ENCODE data around the gene SRPK2. TPM values are rescaled to one million over a fixed set of nuclear protein-coding genes. Genes with fewer than 3 reads are reported as not detected.
"Not testable (repeated sequence)": the region's sequence is repeated elsewhere in the genome, so short reads cannot be mapped to it uniquely, and the experiment has no call there.

SRPK2 gene
- total RNA-seq, 4 donors from 2014 or later, result 61.7 to 89.1 (median 78.4) TPM

DNA sequence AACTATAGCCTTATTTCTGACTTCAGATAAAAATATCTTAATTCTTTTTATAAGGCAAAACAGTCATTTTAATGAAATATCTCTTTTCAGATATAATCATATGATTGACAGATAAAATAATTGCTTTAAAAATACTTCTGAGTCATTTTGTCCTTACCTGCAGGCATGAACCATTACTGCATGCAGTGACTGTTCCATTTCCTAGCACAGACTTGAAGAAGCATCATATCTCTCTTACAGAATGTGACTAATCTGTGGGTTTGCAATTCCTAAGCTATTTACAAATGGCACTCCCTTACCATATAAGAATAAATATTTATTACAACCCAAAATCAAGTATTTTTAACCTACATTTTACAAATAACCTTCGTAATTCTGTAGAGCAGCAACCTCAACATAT lies 120.7 kb downstream of the SRPK2 start:
- TF ChIP-seq POLR2A (IDR thresholded peaks at IDR 0.05) (no peak), POLR2AphosphoS5 (IDR thresholded peaks at IDR 0.05) (no peak), EP300 (IDR thresholded peaks at IDR 0.05) (no peak)
- TF ChIP-seq, protein P1, sequence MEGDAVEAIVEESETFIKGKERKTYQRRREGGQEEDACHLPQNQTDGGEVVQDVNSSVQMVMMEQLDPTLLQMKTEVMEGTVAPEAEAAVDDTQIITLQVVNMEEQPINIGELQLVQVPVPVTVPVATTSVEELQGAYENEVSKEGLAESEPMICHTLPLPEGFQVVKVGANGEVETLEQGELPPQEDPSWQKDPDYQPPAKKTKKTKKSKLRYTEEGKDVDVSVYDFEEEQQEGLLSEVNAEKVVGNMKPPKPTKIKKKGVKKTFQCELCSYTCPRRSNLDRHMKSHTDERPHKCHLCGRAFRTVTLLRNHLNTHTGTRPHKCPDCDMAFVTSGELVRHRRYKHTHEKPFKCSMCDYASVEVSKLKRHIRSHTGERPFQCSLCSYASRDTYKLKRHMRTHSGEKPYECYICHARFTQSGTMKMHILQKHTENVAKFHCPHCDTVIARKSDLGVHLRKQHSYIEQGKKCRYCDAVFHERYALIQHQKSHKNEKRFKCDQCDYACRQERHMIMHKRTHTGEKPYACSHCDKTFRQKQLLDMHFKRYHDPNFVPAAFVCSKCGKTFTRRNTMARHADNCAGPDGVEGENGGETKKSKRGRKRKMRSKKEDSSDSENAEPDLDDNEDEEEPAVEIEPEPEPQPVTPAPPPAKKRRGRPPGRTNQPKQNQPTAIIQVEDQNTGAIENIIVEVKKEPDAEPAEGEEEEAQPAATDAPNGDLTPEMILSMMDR (IDR thresholded peaks at IDR 0.05), result no peak
- no peak for DNase-seq (ENCODE audit: low spot score in 2 of 2)
- peak overlapping the region; percentile 78 for H3K27ac ChIP-seq
- peaks cover 37% of the 10 kb centered on the region for H3K4me1 ChIP-seq
- H3K4me3 ChIP-seq, result peak overlapping the region; percentile 48
- no peaks in the 10 kb centered on the region for H3K9me3 ChIP-seq
- H3K27me3 ChIP-seq, result no peaks in the 10 kb centered on the region
- 24% methylated on average over 1 of the region's 1 CpG for WGBS
- no peaks in the 10 kb centered on the region for H3K36me3 ChIP-seq

DNA sequence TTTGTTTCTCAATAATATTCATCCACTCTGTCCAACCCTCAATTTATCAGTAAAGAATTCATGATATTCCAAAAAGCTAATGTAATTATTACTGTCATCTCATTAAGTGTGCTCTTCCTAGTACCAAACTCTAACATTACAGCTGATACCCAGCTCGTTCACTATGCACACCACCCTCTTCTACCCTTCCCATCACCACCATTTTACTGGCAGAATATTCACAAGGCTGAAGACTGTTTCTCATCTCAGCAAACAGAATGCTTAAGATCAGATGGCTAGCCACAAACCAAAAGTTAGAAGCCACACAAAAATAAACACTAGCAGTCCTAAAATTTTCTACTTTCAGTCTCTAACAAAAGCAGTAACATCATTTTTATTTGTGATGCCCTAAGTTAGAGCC lies 121.5 kb downstream of the SRPK2 start:
- H3K4me1 ChIP-seq, result peaks cover 37% of the 10 kb centered on the region
- no peaks in the 10 kb centered on the region for H3K36me3 ChIP-seq
- H3K27me3 ChIP-seq, result no peaks in the 10 kb centered on the region
- peak overlapping the region; percentile 11 for H3K27ac ChIP-seq
- TF ChIP-seq POLR2AphosphoS5 (IDR thresholded peaks at IDR 0.05) (no peak), POLR2A (IDR thresholded peaks at IDR 0.05) (no peak), EP300 (IDR thresholded peaks at IDR 0.05) (no peak)
- TF ChIP-seq, protein P1 (IDR thresholded peaks at IDR 0.05), result no peak
- no peak for DNase-seq (ENCODE audit: low spot score in 2 of 2)
- 47% methylated on average over 1 of the region's 1 CpG for WGBS
- H3K4me3 ChIP-seq, result peak overlapping the region; percentile 48
- H3K9me3 ChIP-seq, result no peaks in the 10 kb centered on the region

DNA sequence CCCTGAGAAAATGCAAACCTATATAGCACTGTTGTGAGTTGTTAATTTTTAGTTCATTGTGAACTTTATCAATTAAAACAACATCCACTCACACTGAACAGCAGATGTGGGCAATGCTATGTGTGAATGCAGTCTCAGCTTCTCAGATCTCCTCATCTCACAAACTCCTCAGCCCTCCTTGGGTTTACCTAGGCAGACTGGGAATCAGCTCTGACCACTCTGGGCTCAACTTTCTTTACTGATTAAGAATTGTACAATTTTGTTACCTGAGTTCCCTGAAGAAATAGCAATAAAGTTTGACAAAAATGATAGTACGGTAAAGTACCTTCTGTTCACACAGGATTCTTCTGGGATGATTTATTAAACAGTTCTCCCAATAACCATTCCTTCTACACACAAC lies 124.0 kb downstream of the SRPK2 start:
- Histone ChIP-seq H3K4me1 (peaks cover 37% of the 10 kb centered on the region), H3K9me3 (no peaks in the 10 kb centered on the region), H3K4me3 (no peak overlapping the region), H3K36me3 (no peaks in the 10 kb centered on the region), H3K27me3 (no peaks in the 10 kb centered on the region), H3K27ac (no peak overlapping the region)
- 68% methylated on average over 1 of the region's 1 CpG for WGBS
- DNase-seq (ENCODE audit: low spot score in 2 of 2), result no peak
- TF ChIP-seq POLR2A (IDR thresholded peaks at IDR 0.05) (no peak), POLR2AphosphoS5 (IDR thresholded peaks at IDR 0.05) (no peak), EP300 (IDR thresholded peaks at IDR 0.05) (no peak)
- TF ChIP-seq, protein P1 (IDR thresholded peaks at IDR 0.05), result no peak

DNA sequence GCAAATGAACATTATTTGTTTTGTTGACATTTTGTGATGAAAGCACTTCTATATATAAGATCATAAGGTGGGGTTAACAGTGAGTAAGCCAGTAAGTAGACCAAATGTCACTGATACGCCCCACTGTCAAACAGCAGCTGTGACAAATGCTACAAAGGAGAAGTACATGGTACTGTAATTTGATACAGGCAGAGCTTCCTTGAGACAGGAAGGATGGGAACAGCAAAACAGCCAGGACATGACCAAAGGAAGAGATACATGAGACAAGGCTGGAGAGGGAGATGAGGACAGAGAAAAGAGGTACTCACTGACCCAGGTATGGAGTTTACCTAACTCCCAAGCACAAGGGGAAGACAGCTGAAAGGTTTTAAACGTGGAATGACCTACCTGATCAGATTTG lies 127.0 kb downstream of the SRPK2 start:
- Histone ChIP-seq H3K27ac (no peak overlapping the region), H3K36me3 (no peaks in the 10 kb centered on the region), H3K4me1 (peaks cover 31% of the 10 kb centered on the region), H3K9me3 (no peaks in the 10 kb centered on the region), H3K4me3 (no peak overlapping the region), H3K27me3 (no peaks in the 10 kb centered on the region)
- no peak for DNase-seq (ENCODE audit: low spot score in 2 of 2)
- TF ChIP-seq, protein P1 (IDR thresholded peaks at IDR 0.05), result no peak
- TF ChIP-seq POLR2A (IDR thresholded peaks at IDR 0.05) (no peak), POLR2AphosphoS5 (IDR thresholded peaks at IDR 0.05) (no peak), EP300 (IDR thresholded peaks at IDR 0.05) (no peak)
- WGBS, result 50% methylated on average over 2 of the region's 2 CpGs

DNA sequence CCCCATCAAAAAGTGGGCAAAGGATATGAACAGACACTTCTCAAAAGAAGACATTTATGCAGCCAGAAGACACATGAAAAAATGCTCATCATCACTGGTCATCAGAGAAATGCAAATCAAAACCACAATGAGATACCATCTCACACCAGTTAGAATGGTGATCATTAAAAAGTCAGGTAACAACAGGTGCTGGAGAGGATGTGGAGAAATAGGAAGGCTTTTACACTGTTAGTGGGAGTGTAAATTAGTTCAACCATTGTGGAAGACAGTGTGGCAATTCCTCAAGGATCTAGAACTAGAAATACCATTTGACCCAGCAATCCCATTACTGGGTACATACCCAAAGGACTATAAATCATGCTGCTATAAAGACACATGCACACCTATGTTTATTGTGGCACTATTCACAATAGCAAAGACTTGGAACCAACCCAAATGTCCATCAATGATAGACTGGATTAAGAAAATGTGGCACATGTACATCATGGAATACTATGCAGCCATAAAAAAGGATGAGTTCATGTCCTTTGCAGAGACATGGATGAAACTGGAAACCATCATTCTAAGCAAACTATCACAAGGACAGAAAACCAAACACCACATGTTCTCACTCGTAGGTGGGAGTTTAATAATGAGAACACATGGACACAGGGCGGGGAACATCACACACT lies 128.4 kb downstream of the SRPK2 start:
- whole genome bisulfite sequencing, result 98% methylated on average over 2 of the region's 2 CpGs
- H3K4me1 ChIP-seq, result peaks cover 34% of the 10 kb centered on the region

DNA sequence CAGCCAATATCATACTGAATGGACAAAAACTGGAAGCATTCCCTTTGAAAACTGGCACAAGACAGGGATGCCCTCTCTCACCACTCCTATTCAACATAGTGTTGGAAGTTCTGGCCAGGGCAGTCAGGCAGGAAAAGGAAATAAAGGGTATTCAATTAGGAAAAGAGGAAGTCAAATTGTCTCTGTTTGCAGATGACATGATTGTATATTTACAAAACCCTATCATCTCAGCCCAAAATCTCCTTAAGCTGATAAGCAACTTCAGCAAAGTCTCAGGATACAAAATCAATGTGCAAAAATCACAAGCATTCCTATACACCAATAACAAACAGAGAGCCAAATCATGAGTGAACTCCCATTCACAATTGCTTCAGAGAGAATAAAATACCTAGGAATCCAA lies 129.8 kb downstream of the SRPK2 start:
- H3K4me3 ChIP-seq; H3K27me3 ChIP-seq; H3K27ac ChIP-seq; H3K9me3 ChIP-seq; DNase-seq (ENCODE audit: low spot score in 2 of 2); H3K36me3 ChIP-seq: not testable (repeated sequence)
- peaks cover 27% of the 10 kb centered on the region for H3K4me1 ChIP-seq

More for the DNA sequence above, 128.4 kb downstream of the SRPK2 start:
- H3K27ac ChIP-seq; H3K36me3 ChIP-seq; H3K27me3 ChIP-seq; DNase-seq (ENCODE audit: low spot score in 2 of 2); H3K9me3 ChIP-seq; H3K4me3 ChIP-seq: not testable (repeated sequence)

All from suprapubic skin (tissue), 4 donors.